A673 (cell line): ENCODE results near the gene SH3GL2. TPM values are rescaled to one million over a fixed set of nuclear protein-coding genes. Genes with fewer than 3 reads are reported as not detected.

Source experiments
- BruUV-seq: library from RNA; stranded (reverse); fragments of 400-500 nt; replicated peaks from 2 replicates; lab custom pipeline; 2021; lab: Mats Ljungman, UMichigan
- CTCF ChIA-PET: fragments of 300-600 bp; sonication (Branson Sonifier 250); formaldehyde crosslinking; loops from one replicate; lab custom pipeline; 2022; ENCODE audit warnings: antibody characterized with exemption; lab: Charles Lee
- POLR2A ChIA-PET: fragments of 300-600 bp; sonication (Branson Sonifier 250); formaldehyde crosslinking; loops from one replicate; lab custom pipeline; 2022; ENCODE audit warnings: antibody characterized with exemption; ENCODE audit not compliant: low non-redundant PET; lab: Charles Lee
- DNase-seq: peaks from one replicate; pipeline ENCODE4 v3.0.0-alpha.2; 2015; ENCODE audit warnings: low spot score
- H3K27ac ChIP-seq: fragments of 200-600 bp; sonication (generic); 2 replicates; pipeline ENCODE4 v1.5.1; 2016; ENCODE audit warnings: mixed run types, low read depth, mild to moderate bottlenecking, mixed read lengths, antibody characterized with exemption, low read length; ENCODE audit not compliant: poor library complexity, severe bottlenecking
- H3K27me3 ChIP-seq: fragments of 200-600 bp; sonication (generic); replicated peaks from 2 replicates; pipeline ENCODE4 v1.6.1; 2017; ENCODE audit warnings: mixed run types, low read depth, mild to moderate bottlenecking, mixed read lengths, antibody characterized with exemption, low read length; ENCODE audit not compliant: insufficient read depth, poor library complexity
- H3K36me3 ChIP-seq: fragments of 200-600 bp; sonication (generic); 2 replicates; pipeline ENCODE4 v1.6.1; 2016; ENCODE audit warnings: mixed run types, mild to moderate bottlenecking, mixed read lengths, antibody characterized with exemption, low read length; ENCODE audit not compliant: insufficient read depth, poor library complexity, severe bottlenecking
- H3K4me1 ChIP-seq: fragments of 200-600 bp; sonication (generic); 2 replicates; pipeline ENCODE4 v1.6.1; 2017; ENCODE audit warnings: mixed run types, mild to moderate bottlenecking, mixed read lengths, antibody characterized with exemption, low read length; ENCODE audit not compliant: insufficient read depth, poor library complexity, severe bottlenecking
- H3K4me3 ChIP-seq: fragments of 200-600 bp; sonication (generic); 2 replicates; pipeline ENCODE4 v1.5.1; 2016; ENCODE audit warnings: low read depth, mixed run types, mild to moderate bottlenecking, mixed read lengths, low read length; ENCODE audit not compliant: poor library complexity, severe bottlenecking
- H3K9me3 ChIP-seq: fragments of 200-600 bp; sonication (generic); 2 replicates; pipeline ENCODE4 v1.6.1; 2016; ENCODE audit warnings: mixed run types, low read depth, mild to moderate bottlenecking, mixed read lengths, antibody characterized with exemption, low read length; ENCODE audit not compliant: poor library complexity, severe bottlenecking
- EZH2 ChIP-seq: fragments of 200-600 bp; sonication (generic); IDR thresholded peaks from 2 replicates; pipeline ENCODE4 v1.6.1; 2017; ENCODE audit warnings: borderline replicate concordance, low read depth, mild to moderate bottlenecking, mixed read lengths, antibody characterized with exemption, low read length; ENCODE audit not compliant: poor library complexity, severe bottlenecking
- intact Hi-C: fragments of 100-400 bp; cut with micrococcal nuclease; formaldehyde crosslinking; loops from one replicate; pipeline ENCODE4 v1.10.0; 2022; ENCODE audit not compliant: unreplicated experiment
- total RNA-seq: library from RNA; stranded (reverse); gene quantifications from 2 replicates; pipeline ENCODE4 v1.2.3, GENCODE V29; 2021
- TF ChIP-seq, protein P1 (sequence below): fragments of 300-800, 200-600 bp; sonication (generic); conservative IDR thresholded peaks from 2 replicates; pipeline ENCODE4 v1.5.1; 2017; ENCODE audit warnings: low read depth, mild to moderate bottlenecking, antibody characterized with exemption, low read length, moderate library complexity, mixed read lengths

The SH3GL2 gene
- total RNA-seq, 1 experiment from 2014 or later, result not detected

DNA sequence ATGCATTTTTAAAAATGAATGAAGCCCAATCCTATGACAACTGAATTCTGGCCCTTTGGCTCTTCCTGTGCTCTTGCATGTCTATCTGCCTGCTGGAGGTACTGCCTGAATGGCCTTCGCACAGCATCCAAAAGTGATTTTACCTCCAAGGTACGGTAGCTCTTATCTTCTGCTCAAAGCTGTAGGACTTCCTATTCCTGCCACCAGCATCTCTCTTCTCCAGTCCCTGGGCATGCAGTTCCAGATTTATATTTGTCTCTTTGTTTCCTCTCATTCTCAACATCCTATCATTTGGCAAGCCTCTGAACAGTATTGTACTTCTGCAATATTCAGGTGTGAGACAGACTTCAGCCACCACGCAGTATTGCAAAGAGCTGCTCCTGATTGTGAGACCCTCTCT, 43.7 kb upstream of the SH3GL2 start:
- no peaks in the 10 kb centered on the region for H3K36me3 ChIP-seq
- no peaks in the 10 kb centered on the region for H3K4me1 ChIP-seq
- DNase-seq, result no peak
- no peak overlapping the region for H3K4me3 ChIP-seq
- H3K9me3 ChIP-seq, result no peaks in the 10 kb centered on the region
- TF ChIP-seq, protein P1, sequence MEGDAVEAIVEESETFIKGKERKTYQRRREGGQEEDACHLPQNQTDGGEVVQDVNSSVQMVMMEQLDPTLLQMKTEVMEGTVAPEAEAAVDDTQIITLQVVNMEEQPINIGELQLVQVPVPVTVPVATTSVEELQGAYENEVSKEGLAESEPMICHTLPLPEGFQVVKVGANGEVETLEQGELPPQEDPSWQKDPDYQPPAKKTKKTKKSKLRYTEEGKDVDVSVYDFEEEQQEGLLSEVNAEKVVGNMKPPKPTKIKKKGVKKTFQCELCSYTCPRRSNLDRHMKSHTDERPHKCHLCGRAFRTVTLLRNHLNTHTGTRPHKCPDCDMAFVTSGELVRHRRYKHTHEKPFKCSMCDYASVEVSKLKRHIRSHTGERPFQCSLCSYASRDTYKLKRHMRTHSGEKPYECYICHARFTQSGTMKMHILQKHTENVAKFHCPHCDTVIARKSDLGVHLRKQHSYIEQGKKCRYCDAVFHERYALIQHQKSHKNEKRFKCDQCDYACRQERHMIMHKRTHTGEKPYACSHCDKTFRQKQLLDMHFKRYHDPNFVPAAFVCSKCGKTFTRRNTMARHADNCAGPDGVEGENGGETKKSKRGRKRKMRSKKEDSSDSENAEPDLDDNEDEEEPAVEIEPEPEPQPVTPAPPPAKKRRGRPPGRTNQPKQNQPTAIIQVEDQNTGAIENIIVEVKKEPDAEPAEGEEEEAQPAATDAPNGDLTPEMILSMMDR, result no peak
- no peak for TF ChIP-seq EZH2
- ChIA-PET CTCF (no interaction called here), POLR2A (no interaction called here)
- intact Hi-C loops, result no loop called here
- no TSS peak for BruUV-seq
- H3K27ac ChIP-seq, result no peak overlapping the region
- no peaks in the 10 kb centered on the region for H3K27me3 ChIP-seq

DNA sequence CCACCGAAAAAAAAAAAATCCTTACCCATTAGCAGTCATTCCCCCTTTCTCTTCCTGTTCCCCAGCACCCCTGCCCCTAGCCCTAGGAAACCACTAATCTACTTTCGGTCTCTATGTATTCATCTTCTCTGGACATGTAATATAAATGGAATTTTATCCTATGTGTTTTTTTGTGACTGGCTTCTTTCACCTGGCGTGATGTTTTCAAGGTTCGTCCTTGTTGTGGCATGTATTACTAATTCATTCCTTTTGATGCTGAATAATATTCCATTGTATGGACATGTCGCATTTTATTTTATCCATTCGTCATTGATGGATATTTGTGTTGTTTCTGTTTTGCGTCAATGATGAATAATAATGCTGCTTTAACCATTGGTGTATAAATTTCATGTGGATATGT, 42.8 kb upstream of the SH3GL2 start:
- H3K27ac ChIP-seq, result no peak overlapping the region
- H3K4me3 ChIP-seq, result no peak overlapping the region
- ChIA-PET POLR2A (no interaction called here), CTCF (no interaction called here)
- H3K4me1 ChIP-seq, result no peaks in the 10 kb centered on the region
- intact Hi-C loops, result no loop called here
- H3K27me3 ChIP-seq, result no peaks in the 10 kb centered on the region
- TF ChIP-seq EZH2, result no peak
- TF ChIP-seq, protein P1, result no peak
- H3K9me3 ChIP-seq, result no peaks in the 10 kb centered on the region
- no peak for DNase-seq
- no peaks in the 10 kb centered on the region for H3K36me3 ChIP-seq
- BruUV-seq, result no TSS peak

- Histone ChIP-seq H3K27ac (no peak overlapping the region), H3K27me3 (no peaks in the 10 kb centered on the region), H3K9me3 (no peaks in the 10 kb centered on the region), H3K36me3 (no peaks in the 10 kb centered on the region), H3K4me3 (no peak overlapping the region), H3K4me1 (no peaks in the 10 kb centered on the region)
- intact Hi-C loops, result no loop called here
- no peak for DNase-seq
- ChIA-PET POLR2A (no interaction called here), CTCF (no interaction called here)
- TF ChIP-seq EZH2, result no peak
- TF ChIP-seq, protein P1, result no peak
- BruUV-seq, result no TSS peak
Measured at GRCh38 chr9:17551023-17551422, 27.8 kb upstream of the SH3GL2 start.
